GM21825 (cell line): ENCODE results near the gene RGS9.
"Not testable (repeated sequence)": the region's sequence is repeated elsewhere in the genome, so short reads cannot be mapped to it uniquely, and the experiment has no call there.

Source experiments
- ATAC-seq: cut with Tn5 transposase; IDR thresholded peaks from one replicate; pipeline ENCODE4 v1.9.1; 2021; ENCODE audit warnings: mild to moderate bottlenecking, moderate library complexity; ENCODE audit not compliant: unreplicated experiment

The RGS9 gene

GRCh38 chr17:65137021-65137939, at the start of gene RGS9:
Gene RGS9 (plus strand): TSS chr17:65137370. CDS start chr17:65137541, 171 bp downstream.
- ATAC-seq = peak; percentile 89

GRCh38 chr17:65088621-65089360, 48.4 kb upstream of the RGS9 start:
- ATAC-seq = no peak

GRCh38 chr17:65092262-65092661, 44.9 kb upstream of the RGS9 start:
- ATAC-seq = no peak

- ATAC-seq = not testable (repeated sequence)
These were observed 44.3 kb upstream of the RGS9 start for GRCh38 chr17:65092721-65093356.

GRCh38 chr17:65093930-65094329, 43.2 kb upstream of the RGS9 start:
- ATAC-seq = no peak

GRCh38 chr17:65095465-65095864, 41.7 kb upstream of the RGS9 start:
- no peak for ATAC-seq

GRCh38 chr17:65096382-65096781, 40.8 kb upstream of the RGS9 start:
- not testable (repeated sequence) for ATAC-seq

- ATAC-seq = no peak
These were observed 40.1 kb upstream of the RGS9 start for GRCh38 chr17:65097110-65097509.

GRCh38 chr17:65099475-65099874, 37.7 kb upstream of the RGS9 start:
- no peak for ATAC-seq

GRCh38 chr17:65099941-65100315, 37.2 kb upstream of the RGS9 start:
- peak; percentile 73 for ATAC-seq

- ATAC-seq = peak; percentile 63
These were observed 36.6 kb upstream of the RGS9 start for GRCh38 chr17:65100316-65101140.

- no peak for ATAC-seq
These were observed 35.8 kb upstream of the RGS9 start for GRCh38 chr17:65101371-65101770.

- ATAC-seq = no peak
These were observed 34.9 kb upstream of the RGS9 start for GRCh38 chr17:65102235-65102634.

GRCh38 chr17:65102788-65103187, 34.4 kb upstream of the RGS9 start:
- no peak for ATAC-seq

GRCh38 chr17:65103431-65103830, 33.7 kb upstream of the RGS9 start:
- no peak for ATAC-seq

- no peak for ATAC-seq
These were observed 33.3 kb upstream of the RGS9 start for GRCh38 chr17:65103896-65104295.

- ATAC-seq = no peak
These were observed 32.6 kb upstream of the RGS9 start for GRCh38 chr17:65104541-65104940.

GRCh38 chr17:65104973-65105372, 32.2 kb upstream of the RGS9 start:
- no peak for ATAC-seq

GRCh38 chr17:65108152-65108551, 29.0 kb upstream of the RGS9 start:
- no peak for ATAC-seq

- ATAC-seq = no peak
These were observed 27.6 kb upstream of the RGS9 start for GRCh38 chr17:65109543-65109942.
